ENCODE results near the gene DOK7. TPM values are rescaled to one million over a fixed set of nuclear protein-coding genes. Genes with fewer than 3 reads are reported as not detected.

Gene DOK7
- total and polyA plus RNA-seq, 2 of the 4 experiments (the other 2 are of a cell fraction) = not detected

DNA sequence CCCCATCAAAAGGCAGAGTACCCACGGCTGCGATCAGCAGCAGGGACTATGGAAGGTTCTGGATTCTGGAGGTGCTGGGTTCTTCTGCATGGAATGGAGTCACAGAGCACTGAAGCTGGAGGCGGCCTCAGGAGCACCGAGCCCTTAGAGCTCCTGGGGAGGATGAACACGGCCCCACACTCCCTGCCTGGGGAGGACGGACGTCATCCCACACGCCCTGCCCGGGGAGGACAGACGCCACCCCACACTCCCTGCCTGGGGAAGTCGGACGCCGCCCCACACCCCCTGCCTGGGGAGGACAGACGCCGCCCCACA is 59.2 kb downstream of the DOK7 start:
- no peak overlapping the region for H3K9ac ChIP-seq (ENCODE audit: low read depth, low read length)
- H3K4me2 ChIP-seq (ENCODE audit: low read depth, low read length) = no peak overlapping the region
- no peak overlapping the region for H4K5ac ChIP-seq (ENCODE audit: low read depth, low read length)
- no peaks in the 10 kb centered on the region for H3K9me1 ChIP-seq (ENCODE audit: insufficient read depth, low read length)
- POLR2A ChIA-PET (ENCODE audit: unreplicated experiment) = no interaction called here
- no peak overlapping the region for H2BK15ac ChIP-seq (ENCODE audit: low read depth, low read length)
- peaks cover 22% of the 10 kb centered on the region for H4K20me1 ChIP-seq (ENCODE audit: insufficient read depth, low read length)
- TF ChIP-seq, protein P1, sequence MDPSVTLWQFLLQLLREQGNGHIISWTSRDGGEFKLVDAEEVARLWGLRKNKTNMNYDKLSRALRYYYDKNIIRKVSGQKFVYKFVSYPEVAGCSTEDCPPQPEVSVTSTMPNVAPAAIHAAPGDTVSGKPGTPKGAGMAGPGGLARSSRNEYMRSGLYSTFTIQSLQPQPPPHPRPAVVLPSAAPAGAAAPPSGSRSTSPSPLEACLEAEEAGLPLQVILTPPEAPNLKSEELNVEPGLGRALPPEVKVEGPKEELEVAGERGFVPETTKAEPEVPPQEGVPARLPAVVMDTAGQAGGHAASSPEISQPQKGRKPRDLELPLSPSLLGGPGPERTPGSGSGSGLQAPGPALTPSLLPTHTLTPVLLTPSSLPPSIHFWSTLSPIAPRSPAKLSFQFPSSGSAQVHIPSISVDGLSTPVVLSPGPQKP (IDR thresholded peaks at IDR 0.05; ENCODE audit: borderline replicate concordance, low read depth, low read length) = no peak
- TF ChIP-seq MAFK (IDR thresholded peaks at IDR 0.05; ENCODE audit: low read depth, low read length) (no peak), BHLHE40 (IDR thresholded peaks at IDR 0.05; ENCODE audit: low read depth, low read length) (no peak), RFX5 (IDR thresholded peaks at IDR 0.05; ENCODE audit: low read depth, low read length) (no peak), CEBPB (IDR thresholded peaks at IDR 0.05; ENCODE audit: low read depth, low read length) (no peak), RAD21 (IDR thresholded peaks at IDR 0.05; ENCODE audit: low read length) (no peak), FOS (IDR thresholded peaks at IDR 0.05; ENCODE audit: low read depth, low read length) (no peak), MAZ (IDR thresholded peaks at IDR 0.05; ENCODE audit: borderline replicate concordance, low read depth, low read length) (no peak), SMC3 (IDR thresholded peaks at IDR 0.05; ENCODE audit: low read depth, low read length) (no peak), POLR2A (IDR thresholded peaks at IDR 0.05; ENCODE audit: low read depth, low read length) (no peak), MXI1 (IDR thresholded peaks at IDR 0.05; ENCODE audit: borderline replicate concordance, low read depth, low read length) (no peak), CHD1 (IDR thresholded peaks at IDR 0.05; ENCODE audit: low read depth, low read length) (no peak), NFE2L2 (IDR thresholded peaks at IDR 0.05; ENCODE audit: low read depth, low read length) (no peak), RCOR1 (IDR thresholded peaks at IDR 0.05; ENCODE audit: insufficient replicate concordance, low read length) (no peak)
- TF ChIP-seq, protein P2, sequence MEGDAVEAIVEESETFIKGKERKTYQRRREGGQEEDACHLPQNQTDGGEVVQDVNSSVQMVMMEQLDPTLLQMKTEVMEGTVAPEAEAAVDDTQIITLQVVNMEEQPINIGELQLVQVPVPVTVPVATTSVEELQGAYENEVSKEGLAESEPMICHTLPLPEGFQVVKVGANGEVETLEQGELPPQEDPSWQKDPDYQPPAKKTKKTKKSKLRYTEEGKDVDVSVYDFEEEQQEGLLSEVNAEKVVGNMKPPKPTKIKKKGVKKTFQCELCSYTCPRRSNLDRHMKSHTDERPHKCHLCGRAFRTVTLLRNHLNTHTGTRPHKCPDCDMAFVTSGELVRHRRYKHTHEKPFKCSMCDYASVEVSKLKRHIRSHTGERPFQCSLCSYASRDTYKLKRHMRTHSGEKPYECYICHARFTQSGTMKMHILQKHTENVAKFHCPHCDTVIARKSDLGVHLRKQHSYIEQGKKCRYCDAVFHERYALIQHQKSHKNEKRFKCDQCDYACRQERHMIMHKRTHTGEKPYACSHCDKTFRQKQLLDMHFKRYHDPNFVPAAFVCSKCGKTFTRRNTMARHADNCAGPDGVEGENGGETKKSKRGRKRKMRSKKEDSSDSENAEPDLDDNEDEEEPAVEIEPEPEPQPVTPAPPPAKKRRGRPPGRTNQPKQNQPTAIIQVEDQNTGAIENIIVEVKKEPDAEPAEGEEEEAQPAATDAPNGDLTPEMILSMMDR (conservative IDR thresholded peaks at IDR 0.05; ENCODE audit: low read depth, low read length) = no peak
- TF ChIP-seq, protein P3, sequence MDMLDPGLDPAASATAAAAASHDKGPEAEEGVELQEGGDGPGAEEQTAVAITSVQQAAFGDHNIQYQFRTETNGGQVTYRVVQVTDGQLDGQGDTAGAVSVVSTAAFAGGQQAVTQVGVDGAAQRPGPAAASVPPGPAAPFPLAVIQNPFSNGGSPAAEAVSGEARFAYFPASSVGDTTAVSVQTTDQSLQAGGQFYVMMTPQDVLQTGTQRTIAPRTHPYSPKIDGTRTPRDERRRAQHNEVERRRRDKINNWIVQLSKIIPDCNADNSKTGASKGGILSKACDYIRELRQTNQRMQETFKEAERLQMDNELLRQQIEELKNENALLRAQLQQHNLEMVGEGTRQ (IDR thresholded peaks at IDR 0.05; ENCODE audit: low read depth, low read length) = no peak
- no peaks in the 10 kb centered on the region for H3K4me1 ChIP-seq (ENCODE audit: control insufficient read depth, insufficient read depth, low read length)
- H2AK5ac ChIP-seq (ENCODE audit: low read depth, low read length) = no peak overlapping the region
- no peak overlapping the region for H3K27ac ChIP-seq (ENCODE audit: insufficient read depth, low read length)
- H3K23ac ChIP-seq (ENCODE audit: low read depth, low read length) = no peak overlapping the region
- no peak overlapping the region for H3K4ac ChIP-seq (ENCODE audit: low read depth, low read length)
- H2AK9ac ChIP-seq (replicated peaks; ENCODE audit: low read depth, low read length, poor library complexity) = no peak overlapping the region
- H3K27me3 ChIP-seq (ENCODE audit: control insufficient read depth, insufficient read depth, low read length) = no peaks in the 10 kb centered on the region
- H2BK120ac ChIP-seq (ENCODE audit: low read depth, low read length) = no peak overlapping the region
- H3K56ac ChIP-seq (ENCODE audit: extremely low read depth, insufficient read depth, low read length) = no peak overlapping the region
- H2BK20ac ChIP-seq (ENCODE audit: low read depth, low read length) = no peak overlapping the region
- no peak overlapping the region for H2BK5ac ChIP-seq (ENCODE audit: low read depth, low read length, poor library complexity, severe bottlenecking)
- DNase-seq (no peak), ATAC-seq (ENCODE audit: low read depth) (no peak)
- H4K8ac ChIP-seq (ENCODE audit: low read depth in 2 of 2, low read length in 2 of 2) = no peak overlapping the region
- BruUV-seq (replicated peaks) = no TSS peak
- no peak overlapping the region for H2AFZ ChIP-seq (replicated peaks; ENCODE audit: low read length, poor library complexity)
- intact Hi-C loops (cut with micrococcal nuclease) (no loop called here), in situ Hi-C loops (cut with MboI; ENCODE audit: low sequenced_read_pairs) (no loop called here), dilution Hi-C loops (cut with HindIII; ENCODE audit: low sequenced_read_pairs, unreplicated experiment) (no loop called here)
- no peak overlapping the region for H4K91ac ChIP-seq (ENCODE audit: insufficient read depth, low read depth, low read length)
- CTCF ChIA-PET = no interaction called here
- no peak overlapping the region for H3K4me3 ChIP-seq (ENCODE audit: insufficient read depth, low read depth, low read length)
- 67% methylated on average over 2 of the region's 15 CpGs; no CpG with 5 or more reads in 1 of the 2 experiments for WGBS, 2 experiments (ENCODE audit: extremely low coverage in 2 of 2, insufficient read length in 1 of 2)
- no peaks in the 10 kb centered on the region for H3K9me3 ChIP-seq (ENCODE audit: control insufficient read depth, insufficient read depth, low read length)
- peaks cover 58% of the 10 kb centered on the region for H3K36me3 ChIP-seq (ENCODE audit: control insufficient read depth, insufficient read depth, low read length)
- peaks cover 3 to 9% of the 10 kb centered on the region in 2 experiments; a peak in 3 of 4 replicates for H3K79me1 ChIP-seq (ENCODE audit: low read depth in 1 of 2, low read length in 2 of 2)
- no peak overlapping the region for H3K14ac ChIP-seq (replicated peaks; ENCODE audit: low read depth, low read length)
- H3K18ac ChIP-seq (ENCODE audit: low read depth, low read length) = no peak overlapping the region
